Adrenal gland (tissue), 12 donors: ENCODE measurements around the gene MSANTD1. TPM values are rescaled to one million over a fixed set of nuclear protein-coding genes. Genes with fewer than 3 reads are reported as not detected.

ENCODE experiments used
- DNase-seq, 7 donors: peaks; one replicate each; pipeline ENCODE4 v3.0.0-alpha.2; 2019 to 2020
- H3K27ac ChIP-seq, 5 donors: fragments of 200-600 bp; sonication (generic) in 4 of 5; 1 replicate in 3 of 5; 2 replicates in 2 of 5; pipeline versions ENCODE4 v1.5.1 to v1.8.0; 2016 to 2020; ENCODE audit warnings: mild to moderate bottlenecking in 1 of 5
- H3K27me3 ChIP-seq: fragments of 200-600 bp; 2 replicates; pipeline ENCODE4 v1.8.0; 2021
- H3K36me3 ChIP-seq, 2 donors: fragments of 200-600 bp; replicated peaks in 1 of 2; 1 replicate in 1 of 2; 2 replicates in 1 of 2; pipeline versions ENCODE4 v1.5.1 to v1.8.0; 2018 to 2022
- H3K4me1 ChIP-seq, 2 donors: fragments of 200-600 bp; replicated peaks in 1 of 2; 1 replicate in 1 of 2; 2 replicates in 1 of 2; pipeline versions ENCODE4 v1.5.1 to v1.8.0; 2018 to 2021
- H3K4me3 ChIP-seq, 4 donors: fragments of 200-600 bp; sonication (generic) in 3 of 4; one replicate each; pipeline ENCODE4 v1.5.1; 2016 to 2018
- H3K9me3 ChIP-seq, 3 donors: fragments of 200-600 bp; sonication (generic) in 1 of 3; replicated peaks in 1 of 3; 1 replicate in 2 of 3; 2 replicates in 1 of 3; pipeline versions ENCODE4 v1.5.1 to v1.8.0; 2016 to 2021
- POLR2A ChIP-seq, 2 donors: fragments of 450-650 bp; IDR thresholded peaks; one replicate each; pipeline ENCODE4 v1.6.1; 2017; ENCODE audit warnings: antibody characterized with exemption in 2 of 2, mild to moderate bottlenecking in 2 of 2, moderate library complexity in 1 of 2
- WGBS, 4 donors: extraction: QIAGEN DNeasy Blood & Tissue Kit in 2 of 4; methylation state at CpG; one replicate each; pipeline versions ENCODE4 v1.1.5 to v1.1.7; 2013 to 2017; 5-methylcytosine and 5-hydroxymethylcytosine counted together
- intact Hi-C, 2 donors: fragments of 100-400 bp; cut with DNase I; formaldehyde crosslinking; loops; one replicate each; pipeline versions ENCODE4 v1.14.1 to v1.15.0; 2022 to 2023
- polyA plus RNA-seq, 3 donors: library from polyadenylated mRNA; stranded (reverse); fragments of 200-250 nt in 2 of 3; fragments of 350-450 nt in 1 of 3; fragmentation: Illumina TruSeq in 1 of 3; extraction: RNeasy Lipid Tissue Mini Kit (QIAGEN cat#74804) in 1 of 3; gene quantifications; one replicate each; pipeline ENCODE4 v1.2.3, GENCODE V29; 2013 to 2014
- total RNA-seq, 9 donors: library from RNA; depleted of rRNA in 4 of 9; stranded (reverse); fragments of >200 nt in 4 of 9; fragments of 120-200 nt in 1 of 9; fragmentation: NEBNext Ultra II Directional in 1 of 9; extraction: Animal tissue kit (Norgen Biotek cat#: 25700) in 1 of 9; gene quantifications; one replicate each; pipeline versions ENCODE4 v1.1.0 to v1.2.4, GENCODE V29; 2013 to 2023
- TF ChIP-seq, protein P1 (sequence below), 6 experiments: fragments of 450-650 bp in 4 of 6; fragments of 200-600 bp in 2 of 6; sonication (generic) in 1 of 6; IDR thresholded peaks; 1 replicate in 5 of 6; 2 replicates in 1 of 6; pipeline versions ENCODE4 v1.5.1 to v1.8.0; 2016 to 2021; ENCODE audit warnings: antibody characterized with exemption in 6 of 6, mild to moderate bottlenecking in 2 of 6, moderate library complexity in 1 of 6
- donor health status: healthy with polysubstance abuse.
- donor health status: Bipolar disorder and iron deficiency.
- donor health status: DM: yes; HTN: yes; CAD: no.
- donor health status: DM: no; HTN: no; CAD: no.
- donor health status: DM: no; HTN: no; CAD: no.
- donor health status: DM: yes; HTN: yes; CAD: no.

Gene MSANTD1
- total and polyA plus RNA-seq, 12 donors: 0.05 to 3.0 (median 0.40) TPM; not detected in 1

DNA sequence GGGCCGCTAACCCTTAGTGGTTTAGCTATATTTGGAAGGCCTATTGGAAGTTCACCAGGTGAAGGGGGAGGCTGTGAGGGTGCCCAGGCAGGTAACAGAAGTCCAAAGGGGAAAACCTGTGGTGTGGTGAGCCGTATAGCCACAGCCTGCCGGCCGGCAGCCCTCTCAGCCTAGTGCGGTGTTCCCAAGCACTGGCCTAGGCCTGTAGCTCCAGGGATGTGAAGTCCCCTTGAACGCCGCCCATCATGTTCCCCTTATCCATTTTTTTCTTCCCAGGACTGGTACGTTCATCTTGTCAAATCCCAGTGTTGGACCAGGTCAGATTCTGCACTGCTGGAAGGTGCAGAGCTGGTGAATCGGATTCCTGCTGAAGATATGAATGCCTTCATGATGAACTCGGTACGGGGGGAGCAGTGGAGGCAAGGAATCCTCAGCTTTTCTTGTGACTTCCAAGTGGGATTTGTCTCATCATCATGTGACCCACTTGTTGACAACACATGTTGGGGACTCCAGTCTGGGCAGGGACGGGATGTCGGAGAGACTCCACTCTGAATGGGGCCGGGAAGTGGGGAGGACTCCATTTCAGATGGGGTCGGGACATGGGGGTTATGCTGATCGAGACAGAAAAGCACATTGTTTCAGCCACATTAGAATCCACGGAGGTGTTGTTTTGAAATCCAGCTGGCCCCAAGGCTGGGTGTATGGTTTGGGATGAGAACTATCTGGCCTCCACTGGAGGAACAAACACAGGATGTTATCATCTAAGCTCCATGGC lies 39.2 kb upstream of the MSANTD1 start:
- H3K9me3 ChIP-seq: no peaks in the 10 kb centered on the region
- intact Hi-C loops: no loop called here
- H3K36me3 ChIP-seq: peaks cover 0 to 73% of the 10 kb centered on the region in 2 donors
- 94 to 98% (median 97%) methylated on average over 17 of the region's 17 CpGs for WGBS, 4 donors
- no peak for DNase-seq
- H3K4me3 ChIP-seq: no peak overlapping the region
- TF ChIP-seq, protein P1, sequence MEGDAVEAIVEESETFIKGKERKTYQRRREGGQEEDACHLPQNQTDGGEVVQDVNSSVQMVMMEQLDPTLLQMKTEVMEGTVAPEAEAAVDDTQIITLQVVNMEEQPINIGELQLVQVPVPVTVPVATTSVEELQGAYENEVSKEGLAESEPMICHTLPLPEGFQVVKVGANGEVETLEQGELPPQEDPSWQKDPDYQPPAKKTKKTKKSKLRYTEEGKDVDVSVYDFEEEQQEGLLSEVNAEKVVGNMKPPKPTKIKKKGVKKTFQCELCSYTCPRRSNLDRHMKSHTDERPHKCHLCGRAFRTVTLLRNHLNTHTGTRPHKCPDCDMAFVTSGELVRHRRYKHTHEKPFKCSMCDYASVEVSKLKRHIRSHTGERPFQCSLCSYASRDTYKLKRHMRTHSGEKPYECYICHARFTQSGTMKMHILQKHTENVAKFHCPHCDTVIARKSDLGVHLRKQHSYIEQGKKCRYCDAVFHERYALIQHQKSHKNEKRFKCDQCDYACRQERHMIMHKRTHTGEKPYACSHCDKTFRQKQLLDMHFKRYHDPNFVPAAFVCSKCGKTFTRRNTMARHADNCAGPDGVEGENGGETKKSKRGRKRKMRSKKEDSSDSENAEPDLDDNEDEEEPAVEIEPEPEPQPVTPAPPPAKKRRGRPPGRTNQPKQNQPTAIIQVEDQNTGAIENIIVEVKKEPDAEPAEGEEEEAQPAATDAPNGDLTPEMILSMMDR (IDR thresholded peaks at IDR 0.05): no peak
- no peak for TF ChIP-seq POLR2A (IDR thresholded peaks at IDR 0.05)
- H3K27ac ChIP-seq: no peak overlapping the region
- H3K4me1 ChIP-seq: peaks cover 0 to 6% of the 10 kb centered on the region in 2 donors
- H3K27me3 ChIP-seq: no peaks in the 10 kb centered on the region

DNA sequence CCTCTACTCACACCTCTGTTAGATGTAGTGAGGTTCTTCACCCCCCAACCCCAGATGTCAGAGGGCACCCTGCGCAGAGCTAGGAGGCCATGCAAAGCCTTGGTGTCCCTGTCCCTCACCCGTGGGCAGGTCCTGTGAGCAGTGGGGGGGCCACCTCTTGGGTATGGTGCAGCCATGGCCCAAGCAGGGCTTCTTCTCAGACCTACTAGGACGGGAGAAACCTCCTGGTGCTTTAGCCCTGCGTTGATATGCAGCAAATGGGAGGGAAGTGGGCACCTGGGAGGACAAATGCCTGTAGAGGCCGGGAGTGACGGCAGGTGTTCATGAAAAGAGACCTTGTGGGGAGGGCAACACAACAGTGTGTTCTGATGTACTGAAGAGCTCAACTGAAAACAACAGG lies 38.5 kb upstream of the MSANTD1 start:
- Histone ChIP-seq H3K4me1 (peaks cover 0 to 6% of the 10 kb centered on the region in 2 donors), H3K27me3 (no peaks in the 10 kb centered on the region), H3K9me3 (no peaks in the 10 kb centered on the region), H3K27ac (no peak overlapping the region), H3K36me3 (peaks cover 0 to 80% of the 10 kb centered on the region in 2 donors), H3K4me3 (no peak overlapping the region)
- intact Hi-C loops: no loop called here
- WGBS, 4 donors: 94 to 97% (median 96%) methylated on average over 6 of the region's 6 CpGs
- TF ChIP-seq POLR2A (IDR thresholded peaks at IDR 0.05): no peak
- TF ChIP-seq, protein P1 (IDR thresholded peaks at IDR 0.05): no peak
- peak in 1 of 7 donors; percentile 10 for DNase-seq

DNA sequence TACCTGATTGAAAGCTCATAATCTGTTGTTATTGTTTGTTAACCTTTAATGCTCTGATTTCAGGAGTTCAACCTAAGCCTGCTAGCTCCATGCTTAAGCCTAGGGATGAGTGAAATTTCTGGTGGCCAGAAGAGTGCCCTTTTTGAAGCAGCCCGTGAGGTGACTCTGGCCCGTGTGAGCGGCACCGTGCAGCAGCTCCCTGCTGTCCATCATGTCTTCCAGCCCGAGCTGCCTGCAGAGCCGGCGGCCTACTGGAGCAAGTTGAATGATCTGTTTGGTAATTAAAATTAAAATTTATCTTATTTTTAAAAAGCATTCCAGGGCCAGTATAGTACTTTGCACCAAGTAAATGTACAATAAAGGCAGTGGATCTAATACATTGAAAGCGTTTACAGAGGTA lies 37.1 kb upstream of the MSANTD1 start:
- TF ChIP-seq, protein P1 (IDR thresholded peaks at IDR 0.05): no peak
- TF ChIP-seq POLR2A (IDR thresholded peaks at IDR 0.05): no peak
- no peak overlapping the region for H3K4me3 ChIP-seq
- intact Hi-C loops: no loop called here
- no peak overlapping the region for H3K27ac ChIP-seq
- no peaks in the 10 kb centered on the region for H3K9me3 ChIP-seq
- no peak for DNase-seq
- peaks cover 0 to 85% of the 10 kb centered on the region in 2 donors for H3K36me3 ChIP-seq
- no peaks in the 10 kb centered on the region for H3K27me3 ChIP-seq
- H3K4me1 ChIP-seq: peaks cover 0 to 6% of the 10 kb centered on the region in 2 donors
- 95 to 97% (median 96%) methylated on average over 8 of the region's 8 CpGs for WGBS, 4 donors

DNA sequence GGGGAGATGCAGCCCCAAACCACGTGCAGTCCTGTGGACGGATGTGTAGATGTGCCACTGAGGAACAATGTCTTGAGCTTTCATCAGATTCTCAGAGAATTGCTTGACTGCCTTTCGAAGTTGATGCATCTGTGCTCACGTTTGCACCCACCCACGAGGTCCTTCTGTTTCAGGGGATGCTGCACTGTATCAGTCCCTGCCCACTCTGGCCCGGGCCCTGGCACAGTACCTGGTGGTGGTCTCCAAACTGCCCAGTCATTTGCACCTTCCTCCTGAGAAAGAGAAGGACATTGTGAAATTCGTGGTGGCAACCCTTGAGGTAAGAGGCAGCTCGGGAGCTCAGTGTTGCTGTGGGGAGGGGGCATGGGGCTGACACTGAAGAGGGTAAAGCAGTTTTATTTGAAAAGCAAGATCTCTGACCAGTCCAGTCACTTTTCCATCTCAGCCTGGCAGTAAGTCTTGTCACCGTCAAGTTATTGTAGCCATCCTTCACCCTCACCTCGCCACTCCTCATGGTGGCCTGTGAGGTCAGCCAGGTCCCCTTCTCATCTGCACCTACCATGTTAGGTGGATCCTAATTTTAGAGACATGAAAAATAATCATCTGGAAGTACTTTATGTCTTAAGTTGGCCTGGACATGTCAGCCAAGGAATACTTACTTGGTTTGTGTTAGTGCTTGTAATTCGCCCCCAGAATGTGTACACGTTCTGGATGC lies 36.4 kb upstream of the MSANTD1 start:
- TF ChIP-seq, protein P1 (IDR thresholded peaks at IDR 0.05): no peak
- DNase-seq: peak in 1 of 7 donors; percentile 3
- H3K36me3 ChIP-seq: peaks cover 0 to 85% of the 10 kb centered on the region in 2 donors

More for the DNA sequence above, 36.4 kb upstream of the MSANTD1 start:
- intact Hi-C loops: no loop called here
- WGBS, 4 donors: 89 to 93% (median 92%) methylated on average over 12 of the region's 12 CpGs
- Histone ChIP-seq H3K4me1 (peaks cover 0 to under 1% of the 10 kb centered on the region in 2 donors), H3K9me3 (no peaks in the 10 kb centered on the region), H3K4me3 (no peak overlapping the region), H3K27ac (no peak overlapping the region), H3K27me3 (no peaks in the 10 kb centered on the region)
